Upper lobe of left lung (tissue), 4 donors: ENCODE results near the gene THSD7A.

Experiments
- CTCF ChIP-seq, 6 experiments: fragments of 450-650 bp in 4 of 6; fragments of 200-600 bp in 2 of 6; sonication (generic) in 2 of 6; IDR thresholded peaks; one replicate each; pipeline ENCODE4 v1.5.1; 2016 to 2019; ENCODE audit warnings: antibody characterized with exemption in 6 of 6
- EP300 ChIP-seq, 4 donors: sonication (generic); formaldehyde crosslinking; IDR thresholded peaks; one replicate each; pipeline ENCODE4 v1.5.1; 2017; ENCODE audit warnings: antibody characterized with exemption in 4 of 4, control low read depth in 2 of 4
- POLR2A ChIP-seq, 4 donors: fragments of 450-650 bp; IDR thresholded peaks; one replicate each; pipeline ENCODE4 v1.5.1; 2016 to 2017; ENCODE audit warnings: antibody characterized with exemption in 4 of 4, mild to moderate bottlenecking in 2 of 4

- no peak for TF ChIP-seq CTCF (IDR thresholded peaks at IDR 0.05)
- no peak for TF ChIP-seq POLR2A (IDR thresholded peaks at IDR 0.05)
- no peak for TF ChIP-seq EP300 (IDR thresholded peaks at IDR 0.05)
Measured at GRCh38 chr7:11570922-11571550, 261.0 kb downstream of the THSD7A start.
